ENCODE data around the gene EDN2.

The EDN2 gene

GRCh38 chr1:41479000-41479807, 5.3 kb downstream of the EDN2 start:
- Histone ChIP-seq H3K9me3 (no peaks in the 10 kb centered on the region), H3K4me1 (no peaks in the 10 kb centered on the region), H3K4me3 (no peak overlapping the region), H3K27me3 (ENCODE audit: low read depth) (no peaks in the 10 kb centered on the region), H3K36me3 (replicated peaks) (no peaks in the 10 kb centered on the region)
- in situ Hi-C loops (cut with MboI; ENCODE audit: low sequenced_read_pairs), result no loop called here
- DNase-seq (ENCODE audit: low spot score in 2 of 2), result no peak

- Histone ChIP-seq H3K4me3 (no peak overlapping the region), H3K27me3 (ENCODE audit: low read depth) (no peaks in the 10 kb centered on the region), H3K4me1 (no peaks in the 10 kb centered on the region), H3K9me3 (no peaks in the 10 kb centered on the region), H3K36me3 (replicated peaks) (no peaks in the 10 kb centered on the region)
- in situ Hi-C loops (cut with MboI; ENCODE audit: low sequenced_read_pairs), result no loop called here
- no peak for DNase-seq (ENCODE audit: low spot score in 2 of 2)
Measured at GRCh38 chr1:41478118-41478748, 6.2 kb downstream of the EDN2 start.

GRCh38 chr1:41476807-41477361, 7.6 kb downstream of the EDN2 start:
- in situ Hi-C loops (cut with MboI; ENCODE audit: low sequenced_read_pairs), result no loop called here

GRCh38 chr1:41475859-41476567, 8.5 kb downstream of the EDN2 start:
- H3K27me3 ChIP-seq (ENCODE audit: low read depth), result no peaks in the 10 kb centered on the region
- no peak for DNase-seq (ENCODE audit: low spot score in 2 of 2)
- H3K4me1 ChIP-seq, result no peaks in the 10 kb centered on the region
- H3K9me3 ChIP-seq, result no peaks in the 10 kb centered on the region
- in situ Hi-C loops (cut with MboI; ENCODE audit: low sequenced_read_pairs), result no loop called here
- H3K36me3 ChIP-seq (replicated peaks), result no peaks in the 10 kb centered on the region
- no peak overlapping the region for H3K4me3 ChIP-seq

More at GRCh38 chr1:41476807-41477361, 7.6 kb downstream of the EDN2 start:
- no peaks in the 10 kb centered on the region for H3K4me1 ChIP-seq
- H3K27me3 ChIP-seq (ENCODE audit: low read depth), result no peaks in the 10 kb centered on the region
- no peaks in the 10 kb centered on the region for H3K9me3 ChIP-seq
- H3K36me3 ChIP-seq (replicated peaks), result no peaks in the 10 kb centered on the region
- no peak overlapping the region for H3K4me3 ChIP-seq
- no peak for DNase-seq (ENCODE audit: low spot score in 2 of 2)

GRCh38 chr1:41475346-41475745, 9.1 kb downstream of the EDN2 start:
- no peak overlapping the region for H3K4me3 ChIP-seq
- H3K4me1 ChIP-seq, result no peaks in the 10 kb centered on the region
- no peaks in the 10 kb centered on the region for H3K27me3 ChIP-seq (ENCODE audit: low read depth)
- H3K9me3 ChIP-seq, result no peaks in the 10 kb centered on the region
- in situ Hi-C loops (cut with MboI; ENCODE audit: low sequenced_read_pairs), result no loop called here
- no peaks in the 10 kb centered on the region for H3K36me3 ChIP-seq (replicated peaks)
- DNase-seq (ENCODE audit: low spot score in 2 of 2), result no peak

- Histone ChIP-seq H3K4me3 (no peak overlapping the region), H3K36me3 (replicated peaks) (no peaks in the 10 kb centered on the region), H3K27me3 (ENCODE audit: low read depth) (no peaks in the 10 kb centered on the region), H3K9me3 (no peaks in the 10 kb centered on the region), H3K4me1 (no peaks in the 10 kb centered on the region)
- DNase-seq (ENCODE audit: low spot score in 2 of 2), result no peak
- in situ Hi-C loops (cut with MboI; ENCODE audit: low sequenced_read_pairs), result no loop called here
Measured at GRCh38 chr1:41474490-41475271, 9.8 kb downstream of the EDN2 start.

GRCh38 chr1:41473738-41474362, 10.6 kb downstream of the EDN2 start:
- no peak for DNase-seq (ENCODE audit: low spot score in 2 of 2)
- in situ Hi-C loops (cut with MboI; ENCODE audit: low sequenced_read_pairs), result no loop called here

GRCh38 chr1:41471658-41472057, 12.8 kb downstream of the EDN2 start:
- in situ Hi-C loops (cut with MboI; ENCODE audit: low sequenced_read_pairs), result no loop called here
- Histone ChIP-seq H3K36me3 (replicated peaks) (no peaks in the 10 kb centered on the region), H3K4me3 (no peak overlapping the region), H3K9me3 (no peaks in the 10 kb centered on the region), H3K27me3 (ENCODE audit: low read depth) (no peaks in the 10 kb centered on the region), H3K4me1 (no peaks in the 10 kb centered on the region)
- no peak for DNase-seq (ENCODE audit: low spot score in 2 of 2)

More at GRCh38 chr1:41473738-41474362, 10.6 kb downstream of the EDN2 start:
- Histone ChIP-seq H3K36me3 (replicated peaks) (no peaks in the 10 kb centered on the region), H3K4me1 (no peaks in the 10 kb centered on the region), H3K9me3 (no peaks in the 10 kb centered on the region), H3K4me3 (no peak overlapping the region), H3K27me3 (ENCODE audit: low read depth) (no peaks in the 10 kb centered on the region)

- Histone ChIP-seq H3K27me3 (ENCODE audit: low read depth) (no peaks in the 10 kb centered on the region), H3K36me3 (replicated peaks) (no peaks in the 10 kb centered on the region), H3K4me3 (no peak overlapping the region), H3K9me3 (no peaks in the 10 kb centered on the region), H3K4me1 (no peaks in the 10 kb centered on the region)
- in situ Hi-C loops (cut with MboI; ENCODE audit: low sequenced_read_pairs), result no loop called here
- no peak for DNase-seq (ENCODE audit: low spot score in 2 of 2)
Measured at GRCh38 chr1:41469706-41470105, 14.8 kb downstream of the EDN2 start.

GRCh38 chr1:41468122-41468762, 16.2 kb downstream of the EDN2 start:
- Histone ChIP-seq H3K9me3 (no peaks in the 10 kb centered on the region), H3K4me1 (no peaks in the 10 kb centered on the region), H3K4me3 (no peak overlapping the region), H3K27me3 (ENCODE audit: low read depth) (no peaks in the 10 kb centered on the region), H3K36me3 (replicated peaks) (no peaks in the 10 kb centered on the region)
- DNase-seq (ENCODE audit: low spot score in 2 of 2), result no peak
- in situ Hi-C loops (cut with MboI; ENCODE audit: low sequenced_read_pairs), result no loop called here

GRCh38 chr1:41467673-41468072, 16.8 kb downstream of the EDN2 start:
- H3K9me3 ChIP-seq, result no peaks in the 10 kb centered on the region

GRCh38 chr1:41466146-41466545, 18.3 kb downstream of the EDN2 start:
- no peak for DNase-seq (ENCODE audit: low spot score in 2 of 2)
- in situ Hi-C loops (cut with MboI; ENCODE audit: low sequenced_read_pairs), result no loop called here
- no peaks in the 10 kb centered on the region for H3K36me3 ChIP-seq (replicated peaks)
- H3K27me3 ChIP-seq (ENCODE audit: low read depth), result no peaks in the 10 kb centered on the region
- no peak overlapping the region for H3K4me3 ChIP-seq
- peaks cover 7% of the 10 kb centered on the region for H3K4me1 ChIP-seq
- no peaks in the 10 kb centered on the region for H3K9me3 ChIP-seq

More at GRCh38 chr1:41467673-41468072, 16.8 kb downstream of the EDN2 start:
- no peak overlapping the region for H3K4me3 ChIP-seq
- H3K4me1 ChIP-seq, result no peaks in the 10 kb centered on the region
- in situ Hi-C loops (cut with MboI; ENCODE audit: low sequenced_read_pairs), result no loop called here
- H3K27me3 ChIP-seq (ENCODE audit: low read depth), result no peaks in the 10 kb centered on the region
- no peaks in the 10 kb centered on the region for H3K36me3 ChIP-seq (replicated peaks)
- DNase-seq (ENCODE audit: low spot score in 2 of 2), result no peak
